Mammary epithelial cell (primary cell): ENCODE data around the gene ULK2.

ENCODE experiments used
- CTCF ChIP-seq, 2 donors: IDR thresholded peaks in 1 of 2; conservative IDR thresholded peaks in 1 of 2; 2 replicates each; pipeline ENCODE4 v1.5.1; 2011 to 2012; ENCODE audit warnings: inconsistent platforms in 2 of 2, low read length in 2 of 2, mild to moderate bottlenecking in 2 of 2, control low read depth in 1 of 2, low read depth in 1 of 2; ENCODE audit not compliant: insufficient read depth in 1 of 2; ENCODE audit errors: extremely low read depth in 1 of 2
- EZH2 ChIP-seq: IDR thresholded peaks from 2 replicates; pipeline ENCODE4 v1.6.1; 2012; ENCODE audit warnings: low read length, inconsistent platforms, borderline replicate concordance

DNA sequence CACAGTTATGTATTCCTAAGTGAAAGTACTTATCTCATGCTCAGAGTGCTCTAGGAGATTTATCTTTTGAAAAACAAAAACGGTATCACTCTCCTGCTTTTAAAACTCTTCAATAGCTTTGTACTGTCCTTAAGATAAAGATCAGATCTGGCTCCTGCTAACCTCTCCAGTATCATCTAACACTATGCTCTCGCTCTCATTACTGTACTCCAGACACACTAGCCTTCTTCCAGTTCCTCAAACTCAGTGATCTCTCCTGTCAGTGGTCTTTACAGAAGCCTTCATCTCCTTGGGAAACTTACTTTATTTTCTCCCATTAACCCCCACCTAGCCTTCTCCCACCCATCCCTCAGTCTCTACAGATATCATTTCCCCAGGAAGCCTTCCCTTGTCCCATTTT lies 10.1 kb downstream of the ULK2 start:
- TF ChIP-seq CTCF (conservative IDR thresholded peaks at IDR 0.05 in 1 of 2, IDR thresholded peaks at IDR 0.05 in 1 of 2; ENCODE audit: extremely low read depth in 1 of 2, insufficient read depth in 1 of 2, low read depth in 1 of 2, low read length in 2 of 2), result no peak
- no peak for TF ChIP-seq EZH2
